Mononuclear cell (primary cell): ENCODE data around the gene LMO7. TPM values are rescaled to one million over a fixed set of nuclear protein-coding genes. Genes with fewer than 3 reads are reported as not detected.

Experiments
- H3K27me3 ChIP-seq: 2 replicates; pipeline ENCODE4 v1.6.0; 2011; ENCODE audit warnings: low read length, control low read depth; ENCODE audit not compliant: insufficient read depth
- H3K4me1 ChIP-seq: 2 replicates; pipeline ENCODE4 v1.5.1; 2011; ENCODE audit warnings: mild to moderate bottlenecking, low read length, control low read depth; ENCODE audit not compliant: insufficient read depth
- H3K4me3 ChIP-seq: 2 replicates; pipeline ENCODE4 v1.5.1; 2011; ENCODE audit warnings: mild to moderate bottlenecking, low read length, moderate library complexity
- H3K9me3 ChIP-seq: 2 replicates; pipeline ENCODE4 v1.5.1; 2011; ENCODE audit warnings: low read depth, mild to moderate bottlenecking, control low read depth, low read length
- total RNA-seq: library from RNA; depleted of rRNA; stranded (reverse); fragments of >200 nt; gene quantifications from one replicate; pipeline ENCODE4 v1.2.3, GENCODE V29; 2012

The LMO7 gene
- total RNA-seq, 1 donor: 18.4 TPM

DNA sequence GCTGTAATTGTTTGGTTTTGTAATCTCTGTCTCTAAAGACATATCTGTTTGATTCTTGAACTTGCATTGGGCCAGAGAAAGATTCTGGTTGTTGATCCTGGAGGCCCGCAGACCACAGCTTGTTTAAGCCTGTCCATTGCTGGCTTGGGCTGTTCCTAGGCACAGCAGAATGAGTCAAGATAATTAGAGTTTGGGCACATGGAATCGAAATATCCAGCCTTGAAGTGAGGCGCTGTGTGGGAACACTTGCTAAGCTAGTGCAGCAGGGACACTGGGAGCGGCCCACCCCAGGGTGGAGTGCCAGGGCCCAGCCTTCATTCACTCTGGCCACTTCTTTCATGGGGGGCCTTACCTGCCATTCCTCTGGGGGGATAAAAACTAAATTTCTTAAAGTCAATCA is 219.7 kb downstream of the LMO7 start:
- Histone ChIP-seq H3K27me3 (no peaks in the 10 kb centered on the region), H3K4me3 (no peak overlapping the region), H3K9me3 (no peaks in the 10 kb centered on the region), H3K4me1 (no peaks in the 10 kb centered on the region)

DNA sequence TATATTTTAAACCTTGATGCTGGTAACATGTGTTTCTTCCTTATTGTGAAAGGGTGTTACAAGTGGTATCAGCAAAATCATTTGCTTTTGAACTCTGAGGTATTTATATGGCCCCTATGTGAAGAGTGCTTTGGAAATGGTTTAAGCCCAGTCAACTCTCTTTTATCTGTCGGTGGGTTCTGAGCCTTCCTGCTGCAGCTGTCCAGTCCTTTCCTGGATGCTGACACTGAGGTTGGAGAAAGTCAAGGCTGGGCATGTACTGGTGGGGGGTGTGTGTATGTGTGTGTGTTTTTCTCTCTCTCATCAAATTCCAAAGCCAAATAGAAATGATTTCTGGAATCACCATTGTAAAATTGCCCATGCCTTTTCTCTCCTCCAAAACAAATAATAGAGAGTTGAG is 221.2 kb downstream of the LMO7 start:
- no peaks in the 10 kb centered on the region for H3K4me1 ChIP-seq
- H3K9me3 ChIP-seq: no peaks in the 10 kb centered on the region
- H3K4me3 ChIP-seq: no peak overlapping the region
- no peaks in the 10 kb centered on the region for H3K27me3 ChIP-seq

DNA sequence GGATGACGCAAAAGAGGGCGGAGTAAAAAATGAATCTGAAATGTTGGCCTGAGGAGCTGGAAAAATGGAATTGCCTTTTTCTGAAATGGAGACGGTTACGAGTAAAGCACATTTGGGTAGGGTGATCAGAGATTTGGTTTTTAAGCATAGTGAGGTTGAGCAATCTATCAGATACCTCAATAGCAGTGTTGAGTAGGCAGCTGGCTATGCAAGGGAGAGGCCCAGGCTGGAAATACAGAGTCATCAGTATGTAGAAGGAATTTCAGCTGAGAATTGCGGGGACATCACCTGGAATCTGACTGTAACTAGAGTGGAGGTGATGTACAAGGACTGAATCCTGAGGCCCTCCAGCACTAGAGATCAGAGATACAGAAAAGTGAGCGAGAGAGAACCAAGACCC is 224.8 kb downstream of the LMO7 start:
- Histone ChIP-seq H3K4me3 (no peak overlapping the region), H3K9me3 (no peaks in the 10 kb centered on the region), H3K27me3 (no peaks in the 10 kb centered on the region), H3K4me1 (no peaks in the 10 kb centered on the region)

DNA sequence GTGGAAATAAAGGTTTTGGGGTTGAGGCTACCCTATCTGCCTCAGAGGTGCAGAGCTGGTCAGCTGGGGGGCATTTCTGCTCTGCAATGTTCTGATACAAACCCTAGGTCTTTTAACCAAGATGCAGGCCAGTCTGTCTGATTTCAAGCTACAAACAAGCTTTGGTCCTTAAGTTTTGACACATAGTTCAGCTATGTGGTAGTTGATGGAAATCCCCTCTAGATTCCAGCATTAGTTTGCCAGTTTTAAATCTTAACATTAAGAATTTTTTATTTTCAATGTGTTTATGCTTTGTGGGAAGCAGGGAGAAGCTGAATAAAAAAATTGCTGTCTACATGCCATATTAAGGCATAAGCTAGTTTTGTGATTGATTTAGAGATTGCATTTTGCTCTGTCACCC is 225.7 kb downstream of the LMO7 start:
- Histone ChIP-seq H3K4me1 (no peaks in the 10 kb centered on the region), H3K4me3 (no peak overlapping the region), H3K27me3 (no peaks in the 10 kb centered on the region), H3K9me3 (no peaks in the 10 kb centered on the region)

DNA sequence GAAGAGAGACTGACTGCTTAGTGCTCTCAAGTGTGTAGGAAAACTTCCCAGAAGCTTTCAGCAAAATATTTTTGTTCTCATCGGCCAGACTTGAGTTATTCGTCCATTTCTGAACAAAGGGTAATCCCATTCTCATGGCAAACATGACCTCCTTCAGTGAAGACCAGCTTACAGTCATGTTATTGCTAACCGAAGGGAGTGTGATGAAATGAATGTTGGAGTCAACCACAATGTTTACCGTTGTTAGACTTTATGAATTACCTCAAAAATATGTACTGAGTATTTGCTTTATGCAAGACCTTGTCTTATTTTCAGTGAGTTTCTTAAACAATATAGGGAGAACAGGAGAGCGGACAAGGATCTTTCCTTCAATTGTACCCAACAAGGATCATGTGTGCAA is 228.6 kb downstream of the LMO7 start:
- no peaks in the 10 kb centered on the region for H3K4me1 ChIP-seq
- no peak overlapping the region for H3K4me3 ChIP-seq
- H3K9me3 ChIP-seq: no peaks in the 10 kb centered on the region
- H3K27me3 ChIP-seq: no peaks in the 10 kb centered on the region

DNA sequence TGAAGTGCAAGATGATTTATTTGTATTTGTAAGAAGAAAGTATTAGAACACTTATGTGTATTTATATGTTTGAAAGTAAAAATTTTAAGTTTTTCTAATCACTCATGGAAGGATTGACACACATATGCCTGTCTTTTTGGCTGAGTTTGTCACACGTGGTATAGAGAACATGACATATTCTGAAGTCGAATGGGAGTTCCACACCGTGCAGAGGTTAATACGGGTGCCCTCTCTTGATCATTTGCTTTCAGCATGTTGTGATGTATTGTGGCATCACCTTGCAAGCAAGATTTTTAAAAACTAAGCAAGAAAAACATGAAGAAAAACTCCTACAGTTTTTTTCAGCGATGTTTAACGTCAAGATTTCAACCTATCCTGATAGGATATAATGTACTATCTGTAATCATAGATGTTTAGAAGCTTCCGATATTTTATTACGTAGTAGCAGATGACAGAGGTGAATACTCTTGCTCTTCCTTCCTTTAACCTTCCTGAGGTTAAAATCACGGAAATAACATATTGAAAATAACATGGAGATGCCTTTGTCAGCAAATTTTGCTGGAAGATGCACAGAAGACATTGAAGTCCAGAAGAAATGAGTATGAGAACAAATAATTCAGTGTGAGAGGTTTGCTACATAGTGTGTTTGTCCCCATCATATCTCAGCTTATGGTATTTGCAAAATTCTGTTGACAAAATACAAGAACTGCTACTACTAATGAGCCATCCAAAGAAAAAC is 231.4 kb downstream of the LMO7 start:
- Histone ChIP-seq H3K4me1 (peaks cover 6% of the 10 kb centered on the region), H3K27me3 (no peaks in the 10 kb centered on the region), H3K4me3 (no peak overlapping the region), H3K9me3 (no peaks in the 10 kb centered on the region)

DNA sequence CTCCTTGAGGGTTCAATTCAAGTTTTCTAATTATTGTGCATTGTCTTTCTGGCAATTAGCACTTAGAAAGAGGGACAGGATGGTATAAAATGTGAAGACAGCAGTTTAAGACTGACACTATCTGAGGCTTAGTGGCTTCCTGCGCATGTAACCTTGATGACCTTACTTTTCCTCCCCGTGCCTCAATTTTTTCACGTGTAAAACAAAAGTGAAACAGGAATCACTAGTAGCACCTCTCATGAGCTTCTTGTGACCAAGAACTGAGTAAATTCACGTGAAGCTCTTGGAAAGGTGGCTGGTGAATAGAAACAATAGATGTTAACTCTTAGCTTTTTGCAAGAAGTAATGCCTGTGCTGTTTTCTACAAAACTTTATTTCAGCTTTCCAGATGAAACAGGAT is 233.9 kb downstream of the LMO7 start:
- no peak overlapping the region for H3K4me3 ChIP-seq
- H3K27me3 ChIP-seq: no peaks in the 10 kb centered on the region
- H3K4me1 ChIP-seq: peaks cover 16% of the 10 kb centered on the region
- no peaks in the 10 kb centered on the region for H3K9me3 ChIP-seq

DNA sequence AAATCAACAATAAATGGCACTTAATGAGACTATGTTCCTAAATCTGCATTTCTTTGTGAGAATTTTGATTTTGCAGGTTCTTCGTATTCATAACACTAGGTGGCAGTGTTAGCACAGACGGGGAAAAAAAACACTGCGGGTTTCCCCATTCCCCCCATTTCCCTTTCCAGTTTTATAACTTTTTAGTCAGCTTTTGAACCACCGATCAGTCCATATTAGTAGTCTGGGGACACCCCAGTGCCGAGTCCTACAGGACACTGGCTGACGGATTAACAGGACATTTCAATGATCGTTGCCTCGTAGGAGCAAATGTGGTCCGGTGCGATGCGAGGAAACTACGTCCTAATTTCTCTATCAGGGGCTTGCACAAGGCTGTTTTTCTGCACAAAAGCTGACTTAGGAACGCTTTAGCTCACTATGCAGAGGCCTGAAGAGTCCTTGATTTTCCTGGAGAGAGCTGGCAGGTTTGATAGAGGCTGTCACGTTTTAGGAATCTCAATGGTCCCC is 234.3 kb downstream of the LMO7 start:
- Histone ChIP-seq H3K4me3 (no peak overlapping the region), H3K9me3 (no peaks in the 10 kb centered on the region), H3K4me1 (peaks cover 16% of the 10 kb centered on the region)

DNA sequence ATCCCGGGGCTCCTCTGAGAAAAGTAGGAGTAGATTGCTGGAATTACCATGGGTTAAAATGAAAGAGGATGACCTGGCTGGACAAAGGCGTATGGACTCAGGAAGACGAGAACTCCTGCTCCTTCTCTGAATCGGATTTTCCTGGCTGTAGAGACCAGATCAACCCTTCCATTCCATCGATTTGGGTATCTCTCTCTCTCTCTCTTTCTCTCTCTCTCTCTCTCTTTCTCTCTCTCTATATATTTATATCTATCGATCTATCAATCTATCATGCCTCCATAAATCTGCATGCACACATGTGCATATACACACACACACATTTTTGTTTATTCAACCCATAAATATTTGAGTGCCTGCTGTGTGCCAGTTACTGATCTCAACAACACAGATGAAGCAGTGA is 234.9 kb downstream of the LMO7 start:
- Histone ChIP-seq H3K9me3 (no peaks in the 10 kb centered on the region), H3K4me1 (peaks cover 19% of the 10 kb centered on the region), H3K4me3 (no peak overlapping the region), H3K27me3 (peaks cover 2% of the 10 kb centered on the region)

More for the DNA sequence above, 234.3 kb downstream of the LMO7 start:
- no peaks in the 10 kb centered on the region for H3K27me3 ChIP-seq

DNA sequence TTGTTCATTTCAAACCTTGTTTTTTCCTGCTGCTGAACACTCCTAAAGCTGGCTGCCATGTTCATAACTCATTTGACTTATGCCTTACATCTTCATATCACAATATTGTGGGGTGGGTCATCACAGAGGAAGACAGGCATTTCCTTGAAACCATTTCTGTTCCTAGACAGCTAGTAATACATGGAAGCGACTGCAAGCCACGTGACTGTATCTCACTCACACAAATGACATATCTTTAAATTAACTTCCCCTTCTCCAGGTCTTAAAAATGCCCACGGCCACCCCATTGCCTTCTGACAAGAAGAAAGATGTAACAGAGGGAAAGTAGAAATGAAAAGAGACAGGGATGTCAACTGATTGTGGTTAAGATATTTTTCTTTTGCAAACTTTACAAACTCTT is 236.8 kb downstream of the LMO7 start:
- H3K4me1 ChIP-seq: peaks cover 25% of the 10 kb centered on the region
- peaks cover 7% of the 10 kb centered on the region for H3K27me3 ChIP-seq
- no peaks in the 10 kb centered on the region for H3K9me3 ChIP-seq
- no peak overlapping the region for H3K4me3 ChIP-seq

DNA sequence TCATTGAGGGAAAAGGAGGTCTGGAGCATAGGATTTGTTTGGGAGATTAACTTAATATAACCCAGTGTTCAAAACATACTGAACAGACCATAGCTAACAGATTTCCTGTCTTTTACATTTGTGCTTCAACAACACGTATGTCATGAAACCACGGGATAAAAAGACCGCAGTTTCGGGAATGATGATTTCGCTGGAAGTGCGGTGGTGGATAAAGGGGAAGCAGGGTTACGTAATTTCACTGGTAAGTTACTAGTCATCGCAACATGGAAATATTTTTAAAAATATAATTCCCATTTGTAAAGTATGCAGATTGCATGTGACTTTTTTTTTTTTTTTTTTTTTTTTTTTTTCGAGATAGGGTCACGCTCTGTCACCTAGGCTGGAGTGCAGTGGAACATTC is 237.4 kb downstream of the LMO7 start:
- H3K9me3 ChIP-seq: no peaks in the 10 kb centered on the region
- peaks cover 25% of the 10 kb centered on the region for H3K4me1 ChIP-seq
- H3K27me3 ChIP-seq: peaks cover 7% of the 10 kb centered on the region
- no peak overlapping the region for H3K4me3 ChIP-seq

DNA sequence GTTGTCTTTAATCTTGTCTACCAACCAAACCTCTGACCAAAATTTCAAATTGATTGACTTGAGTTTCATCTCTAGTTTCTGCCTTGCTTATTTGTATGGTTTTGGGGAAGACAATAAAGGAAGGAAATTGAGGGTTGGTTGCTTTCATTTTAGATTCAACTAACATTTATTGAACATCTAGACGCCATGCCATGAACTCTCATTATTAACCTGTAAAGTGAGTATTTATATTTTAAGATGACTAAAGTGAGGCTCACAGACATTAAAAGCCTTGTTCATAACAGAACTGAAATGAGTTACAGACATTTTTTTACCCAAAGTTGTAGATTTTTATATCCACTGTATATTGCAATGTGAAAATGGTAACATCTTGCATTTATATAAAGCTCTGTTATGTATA is 239.3 kb downstream of the LMO7 start:
- no peak overlapping the region for H3K4me3 ChIP-seq

DNA sequence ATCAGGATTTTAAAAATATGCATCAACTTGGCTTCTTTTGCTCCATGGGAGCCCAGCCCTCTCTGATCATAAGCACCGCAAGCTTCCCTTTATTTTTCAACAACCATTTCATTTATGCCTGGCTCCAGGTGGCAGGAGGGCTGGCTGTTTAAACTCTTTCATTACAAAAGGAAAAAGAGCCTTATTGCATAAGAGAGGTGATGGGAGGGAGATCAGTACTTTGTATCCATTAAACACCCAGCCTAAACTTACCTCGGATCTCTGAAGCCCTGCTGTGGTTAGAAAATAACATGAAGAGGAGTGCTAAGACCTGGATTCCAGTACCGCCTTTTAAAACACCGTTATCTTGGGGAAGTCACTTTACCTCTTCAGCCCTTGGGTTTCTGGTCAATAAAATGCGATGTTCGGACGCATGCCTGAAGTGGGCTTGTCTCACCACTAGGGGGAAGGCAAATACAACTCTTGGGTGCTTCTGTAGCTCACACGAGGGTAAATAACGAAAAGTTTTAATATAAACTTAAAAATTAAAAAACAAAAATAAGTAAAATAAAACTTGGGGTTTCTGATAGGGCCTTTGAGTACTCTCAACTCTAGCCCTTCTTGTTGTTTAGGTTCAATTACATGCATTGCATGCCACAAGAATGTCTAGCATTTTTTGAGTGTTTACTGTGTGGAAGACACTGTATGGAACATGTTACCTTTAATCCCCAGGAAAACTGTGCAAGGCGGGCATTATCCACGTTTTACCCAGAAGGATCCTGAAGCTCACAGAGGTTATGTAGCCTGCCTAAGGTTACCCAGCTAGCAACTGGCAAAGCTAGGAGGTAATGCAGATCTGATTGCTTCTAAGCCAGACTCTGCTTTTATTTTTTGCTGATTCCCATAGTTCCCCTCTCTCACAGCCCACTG is 240.3 kb downstream of the LMO7 start:
- H3K4me1 ChIP-seq: peaks cover 19% of the 10 kb centered on the region
- no peaks in the 10 kb centered on the region for H3K9me3 ChIP-seq
- no peak overlapping the region for H3K4me3 ChIP-seq
- H3K27me3 ChIP-seq: peaks cover 7% of the 10 kb centered on the region

More for the DNA sequence above, 239.3 kb downstream of the LMO7 start:
- Histone ChIP-seq H3K4me1 (peaks cover 23% of the 10 kb centered on the region), H3K27me3 (peaks cover 7% of the 10 kb centered on the region), H3K9me3 (no peaks in the 10 kb centered on the region)

DNA sequence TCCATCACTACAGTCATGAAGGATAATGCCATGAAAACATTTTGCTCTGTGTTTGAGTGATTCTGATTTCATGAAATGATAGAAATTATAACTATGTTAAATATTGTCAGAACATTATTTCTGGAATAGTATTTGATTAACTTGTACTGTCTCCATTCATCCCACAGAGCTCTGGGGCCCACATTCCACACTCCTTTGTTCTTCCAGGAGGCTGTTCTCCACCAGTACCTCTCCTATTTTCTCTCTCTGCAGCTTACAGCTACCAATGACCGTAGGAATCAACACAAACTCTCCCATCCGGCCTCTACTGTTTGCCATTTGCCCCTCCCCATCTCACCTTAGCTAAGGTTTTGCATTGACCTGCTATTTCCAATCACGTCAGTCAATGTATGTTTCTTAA is 240.9 kb downstream of the LMO7 start:
- H3K4me3 ChIP-seq: no peak overlapping the region
- peaks cover 7% of the 10 kb centered on the region for H3K27me3 ChIP-seq
- no peaks in the 10 kb centered on the region for H3K9me3 ChIP-seq
- H3K4me1 ChIP-seq: peaks cover 19% of the 10 kb centered on the region

DNA sequence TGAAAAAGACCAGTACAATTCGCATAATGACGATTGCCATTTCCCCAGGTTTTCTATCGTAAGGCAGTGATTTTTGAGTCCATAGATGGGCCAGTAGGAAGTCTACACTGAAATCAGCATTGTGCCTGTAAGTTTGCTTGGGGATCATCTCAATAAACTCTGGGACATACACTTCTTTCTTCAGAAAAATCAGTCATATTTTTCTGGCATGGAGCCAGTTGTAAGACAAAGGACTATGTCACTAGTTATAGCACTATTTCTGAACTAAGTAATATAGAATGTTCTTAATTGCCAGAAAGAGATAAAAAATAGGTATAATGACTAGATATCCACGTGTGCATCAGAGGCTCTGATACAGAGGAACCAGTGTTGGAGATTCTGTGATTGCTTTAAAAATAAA is 243.5 kb downstream of the LMO7 start:
- Histone ChIP-seq H3K27me3 (peaks cover 7% of the 10 kb centered on the region), H3K4me1 (peaks cover 8% of the 10 kb centered on the region), H3K9me3 (no peaks in the 10 kb centered on the region), H3K4me3 (no peak overlapping the region)
